ENCODE data around the gene TNKS2. TPM values are rescaled to one million over a fixed set of nuclear protein-coding genes. Genes with fewer than 3 reads are reported as not detected.
"Not testable (repeated sequence)": the region's sequence is repeated elsewhere in the genome, so short reads cannot be mapped to it uniquely, and the experiment has no call there.

Gene TNKS2
- total RNA-seq, 2 experiments from 2014 or later: 40.7 to 43.2 TPM

GRCh38 chr10:91800756-91801155 lies 2.5 kb downstream of the TNKS2 start:
- H3K4me3 Mint-ChIP-seq: peak overlapping the region; percentile 80
- peaks cover 27% of the 10 kb centered on the region for H3K36me3 Mint-ChIP-seq
- POLR2A ChIA-PET: no interaction called here
- no peaks in the 10 kb centered on the region for H3K27me3 Mint-ChIP-seq
- ATAC-seq (ENCODE audit: low read depth) (no peak), DNase-seq (no peak)
- no peak overlapping the region for H3K27ac Mint-ChIP-seq
- H3K9me3 Mint-ChIP-seq: no peaks in the 10 kb centered on the region
- H3K4me1 Mint-ChIP-seq: peaks cover 47% of the 10 kb centered on the region

- no peak overlapping the region for H3K27ac Mint-ChIP-seq
- no peaks in the 10 kb centered on the region for H3K9me3 Mint-ChIP-seq
- POLR2A ChIA-PET: no interaction called here
- no peak overlapping the region for H3K4me3 Mint-ChIP-seq
- no peaks in the 10 kb centered on the region for H3K27me3 Mint-ChIP-seq
- peaks cover 37% of the 10 kb centered on the region for H3K4me1 Mint-ChIP-seq
- no peak for DNase-seq
- ATAC-seq (ENCODE audit: low read depth): no peak
- H3K36me3 Mint-ChIP-seq: peaks cover 40% of the 10 kb centered on the region
These were observed 5.3 kb downstream of the TNKS2 start for GRCh38 chr10:91803386-91804125.

- no peak for DNase-seq
- Mint-ChIP-seq H3K36me3 (peaks cover 38% of the 10 kb centered on the region), H3K4me3 (no peak overlapping the region), H3K4me1 (peaks cover 34% of the 10 kb centered on the region), H3K9me3 (no peaks in the 10 kb centered on the region), H3K27me3 (no peaks in the 10 kb centered on the region), H3K27ac (no peak overlapping the region)
- ATAC-seq (ENCODE audit: low read depth): no peak
- POLR2A ChIA-PET: interaction anchor here (0.7 kb wide), 1 partner anchor 8 kb away, joined by 3 read pairs; no protein-coding TSS in a partner anchor
These were observed 5.9 kb downstream of the TNKS2 start for GRCh38 chr10:91804126-91804510.

GRCh38 chr10:91805110-91805838 lies 7.0 kb downstream of the TNKS2 start:
- H3K9me3 Mint-ChIP-seq: no peaks in the 10 kb centered on the region
- H3K4me1 Mint-ChIP-seq: peaks cover 25% of the 10 kb centered on the region
- no peaks in the 10 kb centered on the region for H3K27me3 Mint-ChIP-seq
- DNase-seq (no peak), ATAC-seq (ENCODE audit: low read depth) (no peak)
- peaks cover 34% of the 10 kb centered on the region for H3K36me3 Mint-ChIP-seq
- H3K27ac Mint-ChIP-seq: no peak overlapping the region
- H3K4me3 Mint-ChIP-seq: no peak overlapping the region
- POLR2A ChIA-PET: interaction anchor here (0.7 kb wide), 1 partner anchor 9 kb away, joined by 3 read pairs; no protein-coding TSS in a partner anchor

GRCh38 chr10:91807264-91807663 lies 9.0 kb downstream of the TNKS2 start:
- H3K4me3 Mint-ChIP-seq; H3K9me3 Mint-ChIP-seq; H3K27me3 Mint-ChIP-seq; H3K27ac Mint-ChIP-seq; ATAC-seq (ENCODE audit: low read depth); DNase-seq: not testable (repeated sequence)
- H3K4me1 Mint-ChIP-seq: peaks cover 16% of the 10 kb centered on the region
- H3K36me3 Mint-ChIP-seq: peaks cover 28% of the 10 kb centered on the region
- POLR2A ChIA-PET: interaction anchor here (0.7 kb wide), 1 partner anchor 1025 kb away, joined by 3 read pairs; no protein-coding TSS in a partner anchor

- Mint-ChIP-seq H3K27ac (no peak overlapping the region), H3K9me3 (no peaks in the 10 kb centered on the region), H3K27me3 (no peaks in the 10 kb centered on the region), H3K4me3 (no peak overlapping the region), H3K36me3 (peaks cover 18% of the 10 kb centered on the region), H3K4me1 (peaks cover 4% of the 10 kb centered on the region)
- ATAC-seq (ENCODE audit: low read depth) (no peak), DNase-seq (no peak)
- POLR2A ChIA-PET: no interaction called here
These were observed 15.0 kb downstream of the TNKS2 start for GRCh38 chr10:91813251-91813650.

GRCh38 chr10:91816981-91817380 lies 18.8 kb downstream of the TNKS2 start:
- no peak for ATAC-seq (ENCODE audit: low read depth)
- Mint-ChIP-seq H3K9me3 (no peaks in the 10 kb centered on the region), H3K27me3 (no peaks in the 10 kb centered on the region), H3K4me1 (peaks cover 4% of the 10 kb centered on the region), H3K27ac (no peak overlapping the region), H3K4me3 (no peak overlapping the region), H3K36me3 (peaks cover 22% of the 10 kb centered on the region)
- no peak for DNase-seq
- POLR2A ChIA-PET: no interaction called here

- no peak overlapping the region for H3K27ac Mint-ChIP-seq
- no peak overlapping the region for H3K4me3 Mint-ChIP-seq
- H3K27me3 Mint-ChIP-seq: no peaks in the 10 kb centered on the region
- H3K4me1 Mint-ChIP-seq: peaks cover 1% of the 10 kb centered on the region
- H3K9me3 Mint-ChIP-seq: no peaks in the 10 kb centered on the region
- POLR2A ChIA-PET: no interaction called here
- peaks cover 25% of the 10 kb centered on the region for H3K36me3 Mint-ChIP-seq
- no peak for DNase-seq
- ATAC-seq (ENCODE audit: low read depth): no peak
These were observed 21.9 kb downstream of the TNKS2 start for GRCh38 chr10:91820144-91820543.

GRCh38 chr10:91824076-91824475 lies 25.9 kb downstream of the TNKS2 start:
- no peak overlapping the region for H3K4me3 Mint-ChIP-seq
- H3K27me3 Mint-ChIP-seq: no peaks in the 10 kb centered on the region
- DNase-seq (no peak), ATAC-seq (ENCODE audit: low read depth) (no peak)
- H3K9me3 Mint-ChIP-seq: no peaks in the 10 kb centered on the region
- no peak overlapping the region for H3K27ac Mint-ChIP-seq
- POLR2A ChIA-PET: no interaction called here
- H3K36me3 Mint-ChIP-seq: peaks cover 25% of the 10 kb centered on the region
- H3K4me1 Mint-ChIP-seq: peaks cover 1% of the 10 kb centered on the region

- Mint-ChIP-seq H3K4me3 (no peak overlapping the region), H3K9me3 (no peaks in the 10 kb centered on the region), H3K27me3 (no peaks in the 10 kb centered on the region), H3K4me1 (no peaks in the 10 kb centered on the region), H3K27ac (no peak overlapping the region), H3K36me3 (peaks cover 14% of the 10 kb centered on the region)
- no peak for ATAC-seq (ENCODE audit: low read depth)
- POLR2A ChIA-PET: no interaction called here
- DNase-seq: no peak
These were observed 31.0 kb downstream of the TNKS2 start for GRCh38 chr10:91829268-91829667.

GRCh38 chr10:91838199-91838598 lies 40.0 kb downstream of the TNKS2 start:
- Mint-ChIP-seq H3K27ac (no peak overlapping the region), H3K9me3 (no peaks in the 10 kb centered on the region), H3K27me3 (no peaks in the 10 kb centered on the region), H3K4me3 (no peak overlapping the region), H3K36me3 (peaks cover 27% of the 10 kb centered on the region), H3K4me1 (no peaks in the 10 kb centered on the region)
- POLR2A ChIA-PET: no interaction called here
- no peak for DNase-seq
- ATAC-seq (ENCODE audit: low read depth): no peak

GRCh38 chr10:91843083-91843482 lies 44.9 kb downstream of the TNKS2 start:
- Mint-ChIP-seq H3K36me3 (peaks cover 20% of the 10 kb centered on the region), H3K27ac (no peak overlapping the region), H3K4me3 (no peak overlapping the region), H3K9me3 (no peaks in the 10 kb centered on the region), H3K4me1 (peaks cover 2% of the 10 kb centered on the region), H3K27me3 (no peaks in the 10 kb centered on the region)
- DNase-seq (no peak), ATAC-seq (ENCODE audit: low read depth) (no peak)
- POLR2A ChIA-PET: no interaction called here

- no peaks in the 10 kb centered on the region for H3K27me3 Mint-ChIP-seq
These were observed 58.4 kb downstream of the TNKS2 start for GRCh38 chr10:91856637-91857036.

GRCh38 chr10:91860885-91861284 lies 62.7 kb downstream of the TNKS2 start:
- Mint-ChIP-seq H3K4me3 (no peak overlapping the region), H3K36me3 (peaks cover 25% of the 10 kb centered on the region), H3K27ac (no peak overlapping the region), H3K4me1 (no peaks in the 10 kb centered on the region), H3K27me3 (no peaks in the 10 kb centered on the region), H3K9me3 (no peaks in the 10 kb centered on the region)
- DNase-seq: no peak
- ATAC-seq (ENCODE audit: low read depth): no peak
- POLR2A ChIA-PET: no interaction called here

More at GRCh38 chr10:91856637-91857036, 58.4 kb downstream of the TNKS2 start:
- no peaks in the 10 kb centered on the region for H3K9me3 Mint-ChIP-seq
- H3K27ac Mint-ChIP-seq: no peak overlapping the region
- H3K36me3 Mint-ChIP-seq: peaks cover 21% of the 10 kb centered on the region
- ATAC-seq (ENCODE audit: low read depth) (no peak), DNase-seq (no peak)
- no peak overlapping the region for H3K4me3 Mint-ChIP-seq
- POLR2A ChIA-PET: interaction anchor here (1.9 kb wide), 1 partner anchor 51 kb away, joined by 5 read pairs; no protein-coding TSS in a partner anchor
- no peaks in the 10 kb centered on the region for H3K4me1 Mint-ChIP-seq
